ENCODE data around the gene CSPG4. TPM values are rescaled to one million over a fixed set of nuclear protein-coding genes. Genes with fewer than 3 reads are reported as not detected.

Gene CSPG4
- total and polyA plus RNA-seq, 9 of the 15 experiments (the other 6 are each of a cell fraction or from before 2014, with no cell fraction given) = under 0.01 to 0.07 (median 0.04) TPM; not detected in 5

GRCh38 chr15:75655931-75656330 lies 56.7 kb downstream of the CSPG4 start:
- TF ChIP-seq CHCHD3 (CRISPR knock-in tag; IDR thresholded peaks at IDR 0.05) = no peak
- no peak for TF ChIP-seq MNT (conservative IDR thresholded peaks at IDR 0.05)
- TF ChIP-seq MECOM (CRISPR knock-in tag; IDR thresholded peaks at IDR 0.05) = no peak
- TF ChIP-seq PPARD (CRISPR knock-in tag; IDR thresholded peaks at IDR 0.05) = no peak
- no peak for TF ChIP-seq EP400 (IDR thresholded peaks at IDR 0.05)
- TF ChIP-seq NCOA6 (IDR thresholded peaks at IDR 0.05) = no peak
- TF ChIP-seq MYNN (IDR thresholded peaks at IDR 0.05) = no peak
- TF ChIP-seq MYNN (CRISPR knock-in tag; IDR thresholded peaks at IDR 0.05) = no peak
- no peak for TF ChIP-seq MAFK (IDR thresholded peaks at IDR 0.05; ENCODE audit: low read length)
- TF ChIP-seq THRB (CRISPR knock-in tag; conservative IDR thresholded peaks at IDR 0.05) = no peak
- no peak for TF ChIP-seq ZFX (CRISPR knock-in tag; IDR thresholded peaks at IDR 0.05)
- no peak for TF ChIP-seq MEF2A (IDR thresholded peaks at IDR 0.05; ENCODE audit: control insufficient read depth, low read depth, low read length)
- no peak for TF ChIP-seq SRSF9 (IDR thresholded peaks at IDR 0.05; ENCODE audit: borderline replicate concordance, low read depth, low read length)
- no peak for TF ChIP-seq ZNF79 (CRISPR knock-in tag; IDR thresholded peaks at IDR 0.05; ENCODE audit: low read depth)
- TF ChIP-seq RFX7 (CRISPR knock-in tag; IDR thresholded peaks at IDR 0.05) = no peak
- no peak for TF ChIP-seq ZNF124 (CRISPR knock-in tag; IDR thresholded peaks at IDR 0.05)
- 53% methylated on average over 4 of the region's 4 CpGs for WGBS (ENCODE audit: insufficient coverage, low coverage, missing lambda C conversion rate)

More at GRCh38 chr15:75655931-75656330, 56.7 kb downstream of the CSPG4 start:
- Histone ChIP-seq H3K27ac (ENCODE audit: extremely low read depth, low read depth, low read length) (no peak overlapping the region), H3K4me1 (replicated peaks in 1 of 2; ENCODE audit: control insufficient read depth in 2 of 2, insufficient read depth in 2 of 2, low read length in 2 of 2) (peaks cover 18 to 36% of the 10 kb centered on the region in 2 experiments), H3K9me1 (ENCODE audit: control insufficient read depth, insufficient read depth, low read length) (no peaks in the 10 kb centered on the region), H2AFZ (ENCODE audit: low read depth, low read length) (no peak overlapping the region), H3K9me3 (replicated peaks; ENCODE audit: control insufficient read depth, insufficient read depth, low read depth, low read length) (no peaks in the 10 kb centered on the region), H3K27me3 (ENCODE audit: control insufficient read depth in 2 of 2, insufficient read depth in 2 of 2, low read length in 2 of 2) (no peaks in the 10 kb centered on the region), H4K20me1 (replicated peaks; ENCODE audit: control insufficient read depth, insufficient read depth, low read length) (0 out of 2 replicates have a peak, but pooled peaks cover 7% of the 10 kb centered on the region), H3K9ac (ENCODE audit: insufficient read depth in 1 of 2, low read depth in 2 of 2, low read length in 2 of 2) (no peak overlapping the region), H3K4me3 (no peak overlapping the region), H3K4me2 (ENCODE audit: insufficient read depth, low read length) (no peak overlapping the region), H3K79me2 (ENCODE audit: control insufficient read depth, insufficient read depth, low read length) (peaks cover 34% of the 10 kb centered on the region), H3K36me3 (ENCODE audit: control insufficient read depth, insufficient read depth, low read length) (peaks cover 31% of the 10 kb centered on the region; the same call in 2 of the 3 replicates)
- ATAC-seq (no peak), FAIRE-seq (no peak), DNase-seq (ENCODE audit: extremely low read depth in 1 of 4, low spot score in 3 of 4) (no peak)
- CTCF ChIA-PET (ENCODE audit: low intra/inter-chr PET ratio) = no interaction called here
- BruUV-seq (replicated peaks) = no TSS peak
- in situ Hi-C loops (cut with MboI) (no loop called here), intact Hi-C loops (cut with micrococcal nuclease) (no loop called here)
- POLR2A ChIA-PET = interaction anchor here (1.0 kb wide), 1 partner anchor 29 kb away, joined by 3 read pairs; no protein-coding TSS in a partner anchor
